ENCODE results near the gene GPD1. TPM values are rescaled to one million over a fixed set of nuclear protein-coding genes. Genes with fewer than 3 reads are reported as not detected.

Gene GPD1
- total RNA-seq, 1 experiment from 2014 or later, result 1.6 TPM

DNA sequence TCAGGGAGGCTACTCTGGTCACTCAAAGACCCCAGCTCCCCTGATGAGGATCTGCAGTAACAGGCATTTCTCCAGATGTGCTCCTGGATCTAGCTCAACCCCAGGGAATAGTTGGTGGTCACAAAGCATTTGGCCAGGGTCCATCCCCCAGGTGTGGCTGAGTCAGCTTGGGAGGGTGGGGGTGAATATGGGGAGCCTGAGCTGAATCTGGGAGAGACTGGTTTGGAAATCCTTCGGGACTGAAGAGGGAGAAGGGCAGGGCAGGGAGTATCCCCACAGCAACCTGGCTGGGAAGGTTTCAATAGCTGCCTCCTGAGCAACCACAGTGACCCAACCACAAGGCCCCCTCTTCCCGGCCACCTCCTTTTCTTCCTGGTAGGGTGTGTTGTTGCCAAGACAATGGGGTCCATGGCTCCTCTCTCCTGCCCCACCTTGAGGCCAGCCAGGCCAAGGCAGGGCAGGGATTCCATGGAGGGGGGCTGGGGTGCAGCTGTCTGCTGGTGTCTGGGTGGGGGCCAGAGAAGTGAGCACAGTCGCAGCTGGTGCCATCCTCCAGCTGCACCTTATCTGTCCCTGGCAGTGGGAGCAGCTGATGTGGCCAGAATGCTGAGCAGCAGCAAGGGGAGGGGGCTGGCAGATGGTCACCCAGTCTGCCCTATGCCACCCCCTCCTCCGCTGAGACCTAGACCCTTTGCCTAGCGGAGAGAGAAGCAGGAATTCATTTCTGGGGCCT lies 40.9 kb upstream of the GPD1 start:
- CTCF ChIA-PET, result interaction anchor here (0.9 kb wide), 1 partner anchor 23 kb away, joined by 3 read pairs; no protein-coding TSS in a partner anchor

More for the DNA sequence above, 40.9 kb upstream of the GPD1 start:
- H2AFZ ChIP-seq (ENCODE audit: low read depth, low read length, poor library complexity, severe bottlenecking), result no peak overlapping the region
- no TSS peak for BruUV-seq (replicated peaks)
- no peaks in the 10 kb centered on the region for H4K20me1 ChIP-seq (ENCODE audit: insufficient read depth)
- no peak overlapping the region for H3K27ac ChIP-seq (ENCODE audit: low read depth, low read length)
- intact Hi-C loops (cut with micrococcal nuclease), result no loop called here
- TF ChIP-seq EZH2 (IDR thresholded peaks at IDR 0.05) (no peak), CEBPB (IDR thresholded peaks at IDR 0.05; ENCODE audit: low read depth) (no peak), POLR2AphosphoS5 (IDR thresholded peaks at IDR 0.05; ENCODE audit: low read depth, low read length) (no peak), ZNF274 (IDR thresholded peaks at IDR 0.05; ENCODE audit: low read depth, low read length) (no peak), RAD21 (IDR thresholded peaks at IDR 0.05; ENCODE audit: low read depth) (no peak), REST (IDR thresholded peaks at IDR 0.05; ENCODE audit: low read depth) (no peak)
- no peak overlapping the region for H3K4me3 ChIP-seq (replicated peaks in 1 of 2; ENCODE audit: low read depth in 1 of 2, low read length in 2 of 2)
- ATAC-seq (no peak), DNase-seq (ENCODE audit: low read depth, low spot score) (no peak)
- peaks cover 2 to 23% of the 10 kb centered on the region in 2 experiments; a peak in 2 of 4 replicates for H3K36me3 ChIP-seq (ENCODE audit: control insufficient read depth in 1 of 2, insufficient read depth in 2 of 2, low read length in 2 of 2)
- H3K4me2 ChIP-seq (ENCODE audit: low read length), result no peak overlapping the region
- H3K9me2 ChIP-seq (ENCODE audit: insufficient read depth), result no peaks in the 10 kb centered on the region
- no peaks in the 10 kb centered on the region for H3K27me3 ChIP-seq (ENCODE audit: insufficient read depth, low read length)
- no peaks in the 10 kb centered on the region for H3K79me2 ChIP-seq (ENCODE audit: insufficient read depth, low read length)
- H3K9me3 ChIP-seq (ENCODE audit: control insufficient read depth in 1 of 2, insufficient read depth in 1 of 2, low read depth in 1 of 2, low read length in 2 of 2), result no peaks in the 10 kb centered on the region
- POLR2A ChIA-PET, result no interaction called here
- H3K4me1 ChIP-seq (ENCODE audit: control insufficient read depth in 1 of 2, insufficient read depth in 2 of 2, low read length in 2 of 2), result peaks cover 0 to 19% of the 10 kb centered on the region in 2 experiments; a peak in 2 of 4 replicates
- RAD21 ChIA-PET (ENCODE audit: low non-redundant PET in 1 of 2, low total read pairs in 2 of 2, uncharacterized antibody in 2 of 2, unreplicated experiment in 2 of 2), result no interaction called here
- no peak overlapping the region for H3K9ac ChIP-seq (ENCODE audit: low read length)

All from HCT116 (cell line).